GM04504 (cell line): Measurements from ENCODE around the gene STX11.
"Not testable (repeated sequence)": the region's sequence is repeated elsewhere in the genome, so short reads cannot be mapped to it uniquely, and the experiment has no call there.

Experiments
- DNase-seq: peaks from one replicate; pipeline ENCODE4 v3.0.0-alpha.2; 2012; ENCODE audit warnings: low read depth

Gene STX11

GRCh38 chr6:144177726-144178125 is 27.4 kb downstream of the STX11 start:
- no peak for DNase-seq

GRCh38 chr6:144178323-144178722 is 28.0 kb downstream of the STX11 start:
- DNase-seq: no peak

DNA sequence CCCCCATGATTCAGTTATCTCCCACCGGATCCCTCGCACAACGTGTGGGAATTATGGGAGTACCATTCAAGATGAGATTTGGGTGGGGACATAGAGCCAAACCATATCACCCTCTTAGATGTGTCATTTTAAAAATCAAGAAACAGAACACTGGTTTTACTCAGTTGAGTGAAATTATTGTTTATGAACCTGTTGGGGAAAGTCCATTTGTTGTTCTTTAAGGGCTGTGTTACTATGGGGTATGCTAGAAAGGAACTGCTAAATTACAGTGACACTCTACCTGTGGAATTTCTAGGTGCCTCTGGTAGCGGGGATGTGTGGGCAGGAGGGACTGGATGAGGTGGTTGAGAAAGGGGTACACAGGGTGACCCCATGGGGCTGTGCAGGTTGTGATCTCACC is 28.9 kb downstream of the STX11 start:
- no peak for DNase-seq

DNA sequence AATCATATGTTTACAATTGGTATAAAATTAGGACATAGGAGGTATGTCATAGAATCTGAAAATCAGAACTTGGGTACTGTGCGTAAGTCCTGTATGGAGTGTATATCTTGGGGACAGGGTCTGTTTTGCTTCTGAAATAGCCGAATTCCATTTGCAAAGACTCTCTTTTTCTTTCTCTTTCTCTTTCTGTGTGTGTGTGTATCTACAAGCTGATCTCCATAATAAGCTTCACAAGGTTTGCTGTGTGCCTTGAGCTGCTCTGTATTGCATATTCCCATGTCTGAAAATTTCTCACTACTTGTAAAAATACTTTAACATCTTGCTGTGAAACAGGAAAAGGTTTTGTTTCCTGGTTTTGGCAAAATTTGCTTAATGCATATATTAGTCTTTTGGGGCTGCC is 29.5 kb downstream of the STX11 start:
- no peak for DNase-seq

- not testable (repeated sequence) for DNase-seq
Measured at GRCh38 chr6:144180354-144180753, 30.0 kb downstream of the STX11 start.

GRCh38 chr6:144181639-144182038 is 31.3 kb downstream of the STX11 start:
- DNase-seq: no peak

- DNase-seq: not testable (repeated sequence)
Measured at GRCh38 chr6:144184186-144184585, 33.9 kb downstream of the STX11 start.

- DNase-seq: no peak
Measured at GRCh38 chr6:144185133-144185836, 35.0 kb downstream of the STX11 start.

DNA sequence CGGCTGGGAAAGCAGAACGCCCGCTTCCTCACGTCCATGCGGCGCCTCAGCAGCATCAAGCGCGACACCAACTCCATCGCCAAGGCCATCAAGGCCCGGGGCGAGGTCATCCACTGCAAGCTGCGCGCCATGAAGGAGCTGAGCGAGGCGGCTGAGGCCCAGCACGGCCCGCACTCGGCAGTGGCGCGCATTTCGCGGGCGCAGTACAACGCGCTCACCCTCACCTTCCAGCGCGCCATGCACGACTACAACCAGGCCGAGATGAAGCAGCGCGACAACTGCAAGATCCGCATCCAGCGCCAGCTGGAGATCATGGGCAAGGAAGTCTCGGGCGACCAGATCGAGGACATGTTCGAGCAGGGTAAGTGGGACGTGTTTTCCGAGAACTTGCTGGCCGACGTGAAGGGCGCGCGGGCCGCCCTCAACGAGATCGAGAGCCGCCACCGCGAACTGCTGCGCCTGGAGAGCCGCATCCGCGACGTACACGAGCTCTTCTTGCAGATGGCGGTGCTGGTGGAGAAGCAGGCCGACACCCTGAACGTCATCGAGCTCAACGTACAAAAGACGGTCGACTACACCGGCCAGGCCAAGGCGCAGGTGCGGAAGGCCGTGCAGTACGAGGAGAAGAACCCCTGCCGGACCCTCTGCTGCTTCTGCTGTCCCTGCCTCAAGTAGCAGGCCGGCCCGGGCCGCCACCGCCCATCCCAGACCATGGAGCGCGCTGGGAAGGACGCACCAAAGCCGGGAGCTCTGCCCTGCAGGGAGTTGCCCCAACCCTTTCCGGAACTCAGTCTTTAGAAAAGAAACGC is 36.7 kb downstream of the STX11 start:
- no peak for DNase-seq

DNA sequence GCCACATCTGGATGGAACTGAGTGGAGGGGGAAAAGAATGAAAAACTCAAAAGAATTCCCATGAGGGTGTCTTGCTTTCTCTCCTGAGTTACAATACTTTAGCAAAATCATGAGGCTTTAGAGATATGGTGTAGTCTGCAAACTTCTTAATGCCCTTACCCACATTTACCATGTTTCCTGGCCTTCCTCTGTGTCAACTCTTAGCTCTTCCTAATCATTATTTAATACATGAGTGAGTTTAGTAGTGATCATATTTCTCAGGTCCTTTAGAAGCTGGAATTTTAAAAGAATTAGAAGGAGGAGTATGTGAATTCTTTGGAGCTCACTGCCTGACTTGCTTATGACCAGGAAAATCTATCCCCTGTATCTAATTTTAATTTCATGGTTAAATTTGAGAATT is 39.0 kb downstream of the STX11 start:
- no peak for DNase-seq

DNA sequence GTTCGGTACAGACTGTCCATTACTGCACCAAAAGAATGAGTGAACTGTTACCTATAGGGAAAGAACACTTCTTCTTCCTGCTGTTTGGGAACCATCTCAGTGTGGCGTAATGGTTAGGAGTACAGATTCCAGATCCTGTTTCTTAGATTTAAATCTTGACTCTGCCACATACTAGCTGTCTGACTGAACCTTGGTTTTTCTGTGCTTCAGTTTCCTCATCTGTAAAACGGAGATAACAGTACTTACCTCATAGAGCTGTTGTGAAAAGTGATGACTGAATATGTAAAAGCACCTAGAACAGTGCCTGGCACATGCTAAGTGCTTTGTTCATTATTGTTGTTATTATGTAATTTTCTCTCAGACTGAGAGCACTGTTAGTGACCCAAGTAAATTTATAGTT is 39.8 kb downstream of the STX11 start:
- DNase-seq: no peak

DNA sequence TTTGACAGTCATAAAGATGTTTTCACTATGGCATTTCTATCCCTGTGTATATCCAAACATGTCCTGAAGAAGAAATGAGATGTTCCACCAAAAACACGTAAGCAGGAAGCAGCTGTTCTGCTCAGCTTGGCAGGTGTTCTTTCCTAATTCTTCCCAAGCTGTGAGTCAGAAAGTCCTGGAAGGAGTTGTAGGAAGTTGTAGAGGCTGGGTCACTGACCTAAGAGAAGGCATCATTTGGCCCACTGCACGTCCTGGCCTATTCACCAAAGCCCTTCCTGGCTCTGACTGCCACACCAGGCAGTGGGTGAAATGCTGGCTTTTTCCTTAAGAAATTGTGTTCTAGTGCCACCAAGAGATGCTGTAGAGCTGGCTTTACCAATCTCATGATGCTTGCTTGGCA is 40.3 kb downstream of the STX11 start:
- peak; percentile 29 for DNase-seq

DNA sequence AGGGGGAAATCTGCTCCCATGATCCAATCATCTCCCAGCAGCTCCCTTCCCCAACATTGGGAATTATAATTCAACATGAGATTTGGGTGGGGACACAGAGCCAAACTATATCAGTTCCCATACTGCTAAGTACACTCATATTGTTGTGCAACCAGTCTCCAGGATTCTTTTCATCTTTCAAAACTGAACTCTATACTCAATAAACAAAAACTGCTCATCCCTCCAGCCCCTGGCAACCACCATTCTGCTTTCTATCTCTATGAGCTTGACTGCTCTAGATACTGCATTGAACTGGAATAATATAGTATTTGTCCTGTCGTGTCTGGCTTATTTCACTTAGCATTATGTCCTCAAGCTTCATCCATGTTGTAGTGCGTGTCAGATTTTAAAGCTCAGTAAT is 42.9 kb downstream of the STX11 start:
- DNase-seq: no peak

DNA sequence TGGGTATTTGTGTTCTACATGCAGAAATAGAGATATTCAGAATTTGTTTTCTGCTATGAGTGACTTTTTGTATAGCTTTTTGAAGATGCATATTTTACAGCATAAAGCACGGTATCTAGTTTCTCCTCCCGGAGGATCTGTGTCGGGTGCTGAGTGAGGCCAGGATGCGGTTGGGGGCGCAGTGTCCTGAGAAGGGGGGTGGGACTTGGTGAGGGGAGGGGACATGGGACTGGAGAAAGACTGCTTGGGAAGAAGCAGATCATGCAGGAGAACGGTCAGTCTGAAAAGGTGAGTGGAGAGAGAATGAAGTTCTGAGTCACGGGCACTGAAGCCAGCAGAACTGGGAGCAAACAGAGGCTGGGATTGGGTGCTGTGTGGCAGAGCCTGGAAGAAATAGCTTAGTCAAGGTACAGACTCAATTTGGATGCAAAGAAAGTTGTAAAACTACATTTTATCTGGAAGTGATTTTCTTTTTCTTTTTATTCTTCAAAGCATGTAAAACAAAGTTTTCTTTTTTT is 44.0 kb downstream of the STX11 start:
- DNase-seq: no peak

- DNase-seq: no peak
Measured at GRCh38 chr6:144195671-144196270, 45.5 kb downstream of the STX11 start.

DNA sequence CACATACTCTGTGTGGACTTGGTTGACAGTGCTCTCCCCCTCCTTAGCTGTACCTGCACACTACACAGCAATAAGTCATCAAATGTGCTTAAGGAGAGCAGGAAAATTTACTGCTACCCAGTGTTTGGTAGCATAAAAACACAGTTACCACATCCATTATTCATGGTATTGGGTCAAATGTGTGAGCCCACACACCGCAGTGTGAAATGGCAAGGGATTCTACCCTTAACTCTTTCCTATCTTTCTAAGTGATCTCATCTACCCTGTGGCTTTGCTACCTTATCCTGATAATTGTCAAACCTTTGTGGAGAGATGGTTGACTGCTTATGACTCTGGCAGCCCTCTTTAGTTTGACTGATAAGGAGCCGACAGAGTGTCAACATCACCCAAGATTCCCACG is 47.6 kb downstream of the STX11 start:
- DNase-seq: no peak

GRCh38 chr6:144202879-144203468 is 52.7 kb downstream of the STX11 start:
- DNase-seq: no peak

GRCh38 chr6:144211160-144211559 is 60.8 kb downstream of the STX11 start:
- DNase-seq: no peak

DNA sequence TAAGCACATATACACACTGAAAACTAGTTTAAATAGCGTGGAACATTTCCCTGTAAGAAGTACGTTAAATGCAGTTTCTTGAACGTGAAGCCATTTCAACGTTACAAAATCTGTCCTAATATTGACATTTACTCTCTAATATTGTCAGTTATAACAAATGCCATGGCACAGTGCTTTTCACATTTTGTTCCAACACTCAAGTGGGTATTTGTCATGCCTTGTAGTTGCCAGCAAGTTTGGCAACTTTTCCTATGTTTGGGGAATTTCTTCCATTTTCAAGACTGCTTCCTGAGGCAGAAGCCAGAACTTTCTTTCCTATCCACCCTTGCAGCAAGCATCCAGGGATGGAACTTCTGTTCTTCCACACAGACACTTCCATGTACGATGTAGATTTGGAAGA is 63.0 kb downstream of the STX11 start:
- DNase-seq: no peak

DNA sequence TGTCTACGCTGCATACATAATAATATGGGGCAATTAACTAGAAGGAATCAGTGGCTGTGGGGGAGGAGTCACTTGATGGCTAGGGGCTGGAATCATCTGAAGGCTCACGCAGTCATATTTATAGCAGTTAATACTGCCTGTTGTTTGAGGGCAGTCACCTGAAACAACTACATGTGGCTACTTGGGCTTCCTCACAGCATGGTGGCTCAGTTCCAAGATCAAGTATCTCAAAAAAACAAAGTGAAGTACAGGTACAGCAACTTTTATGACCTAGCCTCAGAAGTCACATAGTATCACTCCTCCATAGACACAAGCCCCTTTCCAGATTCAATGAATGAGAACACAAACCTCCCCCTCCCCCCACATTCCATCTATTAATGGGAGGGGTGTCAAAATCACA is 63.7 kb downstream of the STX11 start:
- no peak for DNase-seq

GRCh38 chr6:144214622-144215401 is 64.5 kb downstream of the STX11 start:
- DNase-seq: no peak

GRCh38 chr6:144215402-144215931 is 65.2 kb downstream of the STX11 start:
- peak; percentile 22 for DNase-seq
